Thoracic aorta (tissue), 2 donors: ENCODE data around the gene ATF6B. TPM values are rescaled to one million over a fixed set of nuclear protein-coding genes. Genes with fewer than 3 reads are reported as not detected.

Experiments
- ATAC-seq: fragments of 150-250 bp; one replicate; pipeline ENCODE4 v1.8.0; 2017; ENCODE audit warnings: low read depth; ENCODE audit not compliant: insufficient number of reproducible peaks, low FRiP score
- DNase-seq: peaks from one replicate; pipeline ENCODE4 v3.0.0-alpha.2; 2020; ENCODE audit warnings: low spot score
- H3K27ac ChIP-seq, 2 donors: fragments of 200-600 bp; sonication (generic); 1 replicate in 1 of 2; 2 replicates in 1 of 2; pipeline ENCODE4 v1.5.1; 2016; ENCODE audit warnings: mild to moderate bottlenecking in 2 of 2, moderate library complexity in 2 of 2
- H3K27me3 ChIP-seq: fragments of 200-600 bp; sonication (generic); replicated peaks from 2 replicates; pipeline ENCODE4 v1.6.0; 2016; ENCODE audit warnings: mild to moderate bottlenecking; ENCODE audit not compliant: insufficient read depth
- H3K36me3 ChIP-seq: fragments of 200-600 bp; sonication (generic); one replicate; pipeline ENCODE4 v1.5.1; 2016
- H3K4me1 ChIP-seq, 2 donors: fragments of 200-600 bp; sonication (generic); 1 replicate in 1 of 2; 2 replicates in 1 of 2; pipeline versions ENCODE4 v1.5.1 to v1.6.0; 2016; ENCODE audit warnings: low read depth in 2 of 2, mild to moderate bottlenecking in 1 of 2; ENCODE audit not compliant: control insufficient read depth in 1 of 2
- H3K4me3 ChIP-seq: fragments of 200-600 bp; sonication (generic); 2 replicates; pipeline ENCODE4 v1.5.1; 2016; ENCODE audit warnings: mild to moderate bottlenecking
- H3K9me3 ChIP-seq: fragments of 200-600 bp; sonication (generic); 2 replicates; pipeline ENCODE4 v1.5.1; 2016
- CTCF ChIP-seq: fragments of 200-600 bp; sonication (generic); IDR thresholded peaks from one replicate; pipeline ENCODE4 v1.5.1; 2019; ENCODE audit warnings: antibody characterized with exemption
- total RNA-seq, 2 donors: library from RNA; depleted of rRNA; stranded (reverse); fragments of >200 nt; gene quantifications; one replicate each; pipeline versions ENCODE4 v1.1.0 to v1.2.3, GENCODE V29; 2016

Gene ATF6B
- total RNA-seq, 2 donors from 2014 or later, result 38.2 to 60.9 TPM

- TF ChIP-seq CTCF, result no peak
- H3K36me3 ChIP-seq, result no peaks in the 10 kb centered on the region
- no peaks in the 10 kb centered on the region for H3K27me3 ChIP-seq
- DNase-seq (no peak), ATAC-seq (no peak)
- H3K27ac ChIP-seq, result peak overlapping the region in 1 of 2 donors; percentile 62
- no peaks in the 10 kb centered on the region for H3K9me3 ChIP-seq
- H3K4me3 ChIP-seq, result no peak overlapping the region
- peaks cover 26 to 45% of the 10 kb centered on the region in 2 donors for H3K4me1 ChIP-seq
These were observed 42.1 kb downstream of the ATF6B start for GRCh38 chr6:32085759-32086459.

- Histone ChIP-seq H3K36me3 (no peaks in the 10 kb centered on the region), H3K4me1 (peaks cover 29 to 49% of the 10 kb centered on the region in 2 donors)
These were observed 43.3 kb downstream of the ATF6B start for GRCh38 chr6:32084780-32085179.

GRCh38 chr6:32083812-32084768 lies 44.0 kb downstream of the ATF6B start:
- DNase-seq (no peak), ATAC-seq (no peak)
- Histone ChIP-seq H3K4me3 (no peak overlapping the region), H3K27me3 (no peaks in the 10 kb centered on the region), H3K36me3 (no peaks in the 10 kb centered on the region), H3K4me1 (peaks cover 29 to 49% of the 10 kb centered on the region in 2 donors), H3K9me3 (no peaks in the 10 kb centered on the region), H3K27ac (peak overlapping the region in 1 of 2 donors; percentile 75)
- TF ChIP-seq CTCF, result no peak

More at GRCh38 chr6:32084780-32085179, 43.3 kb downstream of the ATF6B start:
- Histone ChIP-seq H3K4me3 (no peak overlapping the region), H3K27ac (no peak overlapping the region), H3K27me3 (no peaks in the 10 kb centered on the region), H3K9me3 (no peaks in the 10 kb centered on the region)
- DNase-seq (no peak), ATAC-seq (no peak)
- TF ChIP-seq CTCF, result no peak

GRCh38 chr6:32082935-32083334 lies 45.1 kb downstream of the ATF6B start:
- Histone ChIP-seq H3K4me1 (peaks cover 29 to 47% of the 10 kb centered on the region in 2 donors), H3K9me3 (no peaks in the 10 kb centered on the region), H3K36me3 (no peaks in the 10 kb centered on the region), H3K27ac (peak overlapping the region; percentile 75 to 86), H3K27me3 (no peaks in the 10 kb centered on the region), H3K4me3 (no peak overlapping the region)
- TF ChIP-seq CTCF, result no peak
- ATAC-seq (no peak), DNase-seq (no peak)

- H3K27ac ChIP-seq, result peak overlapping the region; percentile 75 to 86
- H3K4me3 ChIP-seq, result no peak overlapping the region
- DNase-seq (no peak), ATAC-seq (no peak)
- H3K36me3 ChIP-seq, result peaks cover under 1% of the 10 kb centered on the region
- no peaks in the 10 kb centered on the region for H3K9me3 ChIP-seq
- peaks cover 29 to 45% of the 10 kb centered on the region in 2 donors for H3K4me1 ChIP-seq
- H3K27me3 ChIP-seq, result no peaks in the 10 kb centered on the region
- TF ChIP-seq CTCF, result no peak
These were observed 45.6 kb downstream of the ATF6B start for GRCh38 chr6:32082478-32082877.
